Stimulated activated CD4-positive, alpha-beta T cell treated with anti-CD3 and anti-CD28 coated beads, Interleukin-1b, Interleukin-23, amount 100 ng/mL, for 24 hours (primary cell): ENCODE data around the gene R3HCC1L.
A peak's percentile ranks its signal among the peaks of the same experiment; 100 is the strongest.
"Not testable (repeated sequence)": the region's sequence is repeated elsewhere in the genome, so short reads cannot be mapped to it uniquely, and the experiment has no call there.

ENCODE experiments used
- DNase-seq, 4 experiments: peaks; one replicate each; pipeline ENCODE4 v3.0.0-alpha.2; 2020; ENCODE audit warnings: low read depth in 4 of 4, low spot score in 1 of 4

The R3HCC1L gene

DNA sequence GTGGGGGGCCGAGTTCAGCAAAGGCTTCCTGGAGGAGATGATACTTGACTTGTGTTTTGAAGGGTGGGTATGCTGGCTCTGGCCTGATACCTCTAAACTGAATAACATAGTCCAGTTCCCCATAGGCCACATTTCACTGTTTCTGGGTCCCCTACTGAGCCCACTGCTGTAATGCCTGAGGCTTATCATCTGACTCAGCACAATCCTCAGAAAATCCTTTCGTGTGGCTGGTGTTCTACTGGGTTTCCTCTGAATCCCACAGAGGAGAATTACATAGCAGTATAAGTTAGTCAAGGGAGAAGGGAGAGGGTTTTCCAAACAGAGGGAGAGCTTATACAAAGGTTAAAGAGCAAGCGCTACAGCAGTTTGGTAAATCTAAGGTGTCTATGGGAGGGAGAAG, 2.8 kb upstream of the R3HCC1L start:
- DNase-seq: no peak

DNA sequence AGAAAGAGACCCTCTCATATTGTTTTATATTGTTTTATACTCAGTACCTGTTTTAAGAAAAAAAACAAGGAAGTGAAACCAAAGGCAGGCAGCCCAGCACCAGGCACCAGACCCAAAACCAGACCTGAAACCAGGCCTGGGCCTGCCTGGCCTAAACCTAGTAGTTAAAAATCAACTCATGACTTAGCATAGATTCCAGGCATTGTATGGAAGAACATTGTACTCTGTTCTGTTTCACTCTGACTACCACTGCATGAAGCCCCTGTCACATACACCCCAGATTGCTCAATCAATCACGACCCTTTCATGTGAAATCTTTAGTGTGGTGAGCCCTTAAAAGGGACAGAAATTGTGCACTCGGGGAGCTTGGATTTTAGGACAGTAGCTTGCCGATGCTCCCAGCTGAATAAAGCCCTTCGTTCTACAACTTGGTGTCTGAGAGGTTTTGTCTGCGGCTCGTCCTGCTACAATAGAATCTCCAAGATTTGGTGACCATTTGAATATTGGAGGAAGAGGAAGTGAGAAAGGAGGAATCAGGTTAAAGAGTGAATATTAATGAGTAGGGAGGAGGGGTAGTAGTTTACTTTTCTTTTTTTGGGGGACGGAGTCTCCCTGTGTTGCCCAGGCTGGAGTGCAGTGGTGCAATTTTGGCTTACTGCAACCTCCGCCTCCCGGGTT, 1.2 kb upstream of the R3HCC1L start:
- not testable (repeated sequence) for DNase-seq

DNA sequence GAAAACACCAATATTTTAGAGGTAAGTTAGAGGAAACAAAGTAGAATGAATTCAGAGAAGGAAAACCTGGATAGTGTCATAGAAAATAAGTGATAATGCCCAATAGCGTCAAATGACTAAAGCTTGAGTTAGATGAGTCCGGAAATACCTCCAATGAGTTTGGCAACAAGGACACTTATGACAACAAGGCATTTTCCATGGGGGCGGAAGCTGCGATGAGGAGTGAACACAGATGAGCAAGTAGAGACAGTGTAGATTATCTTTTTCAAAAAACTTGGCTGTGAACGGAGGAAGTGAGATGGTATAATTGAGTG, 383 bp upstream of the R3HCC1L start:
- peak in 1 of 4 experiments; percentile 4 for DNase-seq

DNA sequence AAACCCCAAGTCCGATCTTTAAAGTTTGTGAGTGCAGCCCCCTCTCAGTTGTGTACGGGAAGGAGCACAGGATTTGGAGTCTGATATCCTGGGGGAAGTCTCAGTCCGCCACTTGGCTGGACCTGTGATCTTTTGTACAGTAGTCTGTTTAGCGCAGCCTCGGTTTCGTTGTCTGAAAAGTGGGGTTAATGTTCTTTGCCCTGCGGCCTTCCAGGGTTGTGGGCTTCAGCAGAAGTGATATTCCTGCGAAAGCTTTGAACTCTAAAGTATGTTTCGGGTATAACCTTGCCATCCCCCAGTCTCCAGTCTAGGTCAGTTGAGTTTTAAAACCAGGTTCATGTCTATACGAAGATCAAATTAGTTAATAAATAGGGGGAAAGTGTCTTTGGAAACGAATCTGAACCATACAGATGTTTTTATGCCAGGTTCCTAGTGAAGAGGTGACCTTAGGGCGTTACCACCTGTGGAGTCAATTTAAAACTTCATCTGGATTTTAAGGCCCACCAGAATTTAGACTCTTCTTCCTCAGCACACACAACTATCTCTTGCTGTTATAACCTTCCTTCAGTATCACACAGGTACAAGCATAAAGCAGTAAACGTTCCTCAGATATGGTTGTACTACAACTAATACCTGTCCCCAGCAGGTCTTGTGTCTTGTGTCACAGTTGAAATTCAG, 904 bp downstream of the R3HCC1L start:
- DNase-seq: no peak

DNA sequence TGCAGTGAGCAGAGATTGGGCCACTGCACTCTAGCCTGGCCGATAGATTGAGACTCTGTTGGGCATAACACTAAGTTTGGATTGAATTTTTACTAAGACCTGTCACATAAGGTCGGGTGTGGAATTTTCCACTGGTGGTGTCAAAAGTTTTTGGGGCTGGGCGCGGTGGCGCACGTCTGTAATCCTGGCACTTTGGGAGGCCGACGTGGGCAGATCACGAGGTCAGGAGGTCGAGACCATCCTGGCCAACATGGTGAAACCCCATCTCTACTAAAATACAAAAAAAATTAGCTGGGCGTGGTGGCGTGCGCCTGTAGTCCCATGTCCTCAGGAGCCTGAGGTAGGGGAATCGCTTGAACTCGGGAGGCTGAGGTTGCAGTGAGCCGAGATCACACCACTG, 2.3 kb downstream of the R3HCC1L start:
- DNase-seq: not testable (repeated sequence)

DNA sequence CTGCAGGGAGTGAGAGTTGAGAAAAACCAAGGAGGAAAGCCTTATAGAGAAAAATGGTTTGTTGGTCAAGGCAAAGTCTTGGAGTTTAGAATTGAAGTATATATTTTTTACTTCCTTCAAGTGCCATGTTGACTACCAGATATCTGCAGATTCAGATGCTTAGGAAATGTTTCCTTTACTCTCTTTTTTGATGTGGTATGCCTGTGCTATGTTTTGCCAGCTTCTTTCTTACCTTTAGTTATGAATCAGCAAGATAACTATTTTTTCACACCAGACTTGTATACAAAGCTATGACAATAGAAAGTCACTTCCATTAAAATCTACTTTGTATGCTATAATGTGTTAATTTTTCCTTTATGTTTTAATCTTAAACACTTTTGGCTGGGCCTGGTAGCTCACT, 3.6 kb downstream of the R3HCC1L start:
- DNase-seq: no peak

DNA sequence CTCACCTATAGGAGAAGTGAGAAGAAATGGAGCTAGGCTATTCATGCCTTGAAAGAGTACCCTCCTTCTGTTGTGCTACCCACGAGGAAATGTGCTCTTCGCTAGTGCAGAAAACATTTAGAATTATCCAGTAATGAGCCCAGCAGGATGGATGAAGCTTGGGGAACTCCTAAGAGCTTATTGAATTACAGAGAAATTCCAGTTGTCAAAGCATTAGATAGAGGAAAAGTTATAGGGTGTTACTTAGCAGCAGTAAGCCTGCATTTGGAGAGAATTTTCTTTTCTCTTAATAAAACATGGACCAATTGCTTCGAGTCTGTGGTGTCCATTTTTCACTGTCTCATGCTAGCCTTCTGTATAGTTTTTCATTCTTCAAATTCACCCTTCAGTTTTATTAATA, 5.0 kb downstream of the R3HCC1L start:
- no peak for DNase-seq

DNA sequence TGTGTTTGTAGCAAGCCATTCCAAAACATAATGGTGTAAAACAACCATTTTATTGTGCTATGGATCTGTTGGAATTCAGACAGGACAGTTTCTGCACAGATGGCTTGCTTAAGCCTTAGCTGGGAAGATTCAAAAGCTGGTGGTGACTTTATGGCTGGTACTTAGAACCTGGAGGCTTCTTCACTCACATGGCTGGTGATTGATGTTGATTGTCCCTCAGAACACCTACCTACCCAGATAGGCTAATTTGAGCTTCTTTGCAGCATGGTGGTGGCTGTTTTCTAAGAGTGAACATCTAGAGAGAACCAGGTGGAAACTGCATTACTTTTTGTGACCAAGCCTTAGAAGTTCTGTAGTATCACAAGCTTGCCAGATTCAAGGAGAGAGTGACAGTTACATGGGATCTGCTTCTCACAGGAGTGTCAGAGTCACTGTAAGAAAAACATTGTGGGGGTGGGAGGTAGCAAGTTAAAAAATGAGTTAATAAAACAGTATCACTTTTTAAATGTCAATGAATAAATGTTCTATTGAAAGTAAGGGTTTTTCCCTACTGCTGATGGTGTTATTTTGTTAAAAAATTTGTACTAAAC, 7.1 kb downstream of the R3HCC1L start:
- DNase-seq: no peak

DNA sequence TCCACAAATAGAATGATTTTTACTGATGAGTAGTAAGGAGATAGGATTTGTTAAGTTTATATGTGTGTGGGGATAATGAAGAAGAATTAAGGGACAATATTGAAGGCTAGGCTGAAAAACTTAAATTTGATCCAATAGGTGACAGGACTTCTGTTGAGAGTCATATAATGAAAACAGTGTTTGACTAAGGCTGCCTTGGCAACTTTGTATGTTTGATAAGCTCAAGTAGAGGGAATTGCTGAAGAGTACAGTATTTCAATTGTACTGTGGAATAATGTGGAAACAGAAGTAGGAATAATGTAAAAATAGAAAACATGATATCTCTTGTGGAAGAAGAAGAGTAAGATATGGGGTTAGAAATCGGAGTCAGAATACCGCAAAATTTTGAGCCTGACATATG, 10.5 kb downstream of the R3HCC1L start:
- DNase-seq: no peak

DNA sequence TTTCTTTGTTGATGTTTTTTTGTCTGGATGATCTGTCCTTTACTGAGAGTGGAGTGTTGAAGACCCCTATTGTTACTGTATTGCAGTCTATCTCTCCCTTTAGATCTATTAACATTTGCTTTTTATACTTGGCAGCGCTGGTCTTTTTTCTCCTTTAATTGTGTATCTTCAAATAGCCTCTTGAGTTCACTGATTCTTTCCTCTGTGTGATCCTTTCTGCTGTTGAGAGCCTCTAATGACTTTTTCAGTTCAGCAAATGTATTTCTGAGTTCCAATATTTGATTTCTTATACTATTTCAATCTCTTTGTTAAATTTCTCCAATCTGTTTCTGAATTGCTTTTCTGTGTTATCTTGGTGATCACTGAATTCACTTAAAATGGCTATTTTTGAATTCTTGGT, 15.4 kb downstream of the R3HCC1L start:
- no peak for DNase-seq

DNA sequence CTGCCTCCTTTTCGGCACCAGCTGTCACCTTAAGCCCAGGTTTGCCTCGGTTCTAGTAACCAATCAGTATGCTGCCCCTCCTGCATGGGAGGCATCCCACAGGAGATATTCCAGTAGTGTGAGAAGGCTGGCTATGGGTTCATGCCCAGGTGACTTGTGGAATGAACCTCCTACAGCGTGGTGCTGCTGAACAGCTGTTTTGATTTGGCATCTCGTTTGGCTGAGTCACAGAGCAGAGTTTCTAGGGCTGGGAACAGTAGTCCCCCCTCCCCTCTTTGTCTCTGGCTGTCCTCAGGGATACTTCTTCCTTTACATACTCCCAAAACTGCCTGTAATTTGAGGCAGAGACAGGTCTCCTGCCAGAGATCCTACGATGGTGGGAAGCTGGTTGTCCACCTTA, 16.1 kb downstream of the R3HCC1L start:
- no peak for DNase-seq

DNA sequence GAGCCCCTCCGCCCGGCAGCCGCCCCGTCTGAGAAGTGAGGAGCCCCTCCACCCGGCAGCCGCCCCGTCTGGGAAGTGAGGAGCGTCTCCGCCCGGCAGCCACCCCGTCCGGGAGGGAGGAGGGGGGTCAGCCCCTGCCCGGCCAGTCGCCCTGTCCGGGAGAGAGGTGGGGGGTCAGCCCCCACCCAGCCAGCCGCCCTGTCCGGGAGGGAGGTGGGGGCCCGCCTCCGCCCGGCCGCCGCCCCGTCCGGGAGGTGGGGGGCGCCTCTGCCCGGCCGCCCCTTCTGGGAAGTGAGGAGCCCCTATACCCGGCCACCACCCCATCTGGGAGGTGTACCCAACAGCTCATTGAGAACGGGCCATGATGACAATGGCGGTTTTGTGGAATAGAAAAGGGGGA, 18.3 kb downstream of the R3HCC1L start:
- DNase-seq: not testable (repeated sequence)

DNA sequence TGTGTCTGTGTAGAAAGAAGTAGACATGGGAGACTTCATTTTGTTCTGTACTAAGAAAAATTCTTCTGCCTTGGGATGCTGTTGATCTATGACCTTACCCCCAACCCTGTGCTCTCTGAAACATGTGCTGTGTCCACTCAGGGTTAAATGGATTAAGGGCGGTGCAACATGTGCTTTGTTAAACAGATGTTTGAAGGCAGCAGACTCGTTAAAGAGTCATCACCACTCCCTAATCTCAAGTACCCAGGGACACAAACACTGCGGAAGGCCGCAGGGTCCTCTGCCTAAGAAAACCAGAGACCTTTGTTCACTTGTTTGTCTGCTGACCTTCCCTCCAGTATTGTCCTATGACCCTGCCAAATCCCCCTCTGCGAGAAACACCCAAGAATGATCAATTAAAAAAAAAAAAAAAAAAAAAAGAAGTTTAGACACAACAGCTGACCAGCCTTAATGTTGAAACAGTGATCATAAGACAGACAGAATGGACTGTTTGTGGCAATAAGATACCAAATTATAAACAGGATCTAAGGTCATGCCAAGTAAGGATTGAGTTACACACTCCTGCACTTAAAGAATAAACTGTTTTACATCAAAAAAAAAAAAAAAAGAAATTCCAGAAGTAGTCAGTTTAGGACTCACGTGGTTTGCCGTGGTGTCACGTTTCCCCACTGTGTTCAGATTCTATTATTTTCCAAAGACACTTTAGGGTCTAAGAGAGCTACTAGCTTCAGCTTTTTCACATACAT, 18.9 kb downstream of the R3HCC1L start:
- not testable (repeated sequence) for DNase-seq

DNA sequence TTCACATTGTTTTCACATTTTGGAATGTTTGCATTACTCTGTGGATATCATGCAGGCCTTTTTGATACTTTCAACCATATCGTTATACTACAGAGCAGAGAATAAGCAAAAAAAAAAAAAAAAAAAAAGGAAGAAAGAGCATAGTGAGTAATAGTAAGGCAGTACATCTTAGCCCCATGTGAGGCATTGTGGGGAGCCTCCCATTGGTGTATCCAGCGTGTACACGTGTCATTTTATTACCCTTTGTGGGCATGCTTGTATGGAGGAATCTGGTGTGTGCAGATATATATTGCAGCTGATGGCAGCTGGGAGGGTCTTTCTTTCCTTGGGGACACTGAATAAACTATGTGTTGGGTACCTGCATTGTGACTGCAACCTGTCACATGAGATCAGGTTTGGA, 19.6 kb downstream of the R3HCC1L start:
- DNase-seq: no peak

DNA sequence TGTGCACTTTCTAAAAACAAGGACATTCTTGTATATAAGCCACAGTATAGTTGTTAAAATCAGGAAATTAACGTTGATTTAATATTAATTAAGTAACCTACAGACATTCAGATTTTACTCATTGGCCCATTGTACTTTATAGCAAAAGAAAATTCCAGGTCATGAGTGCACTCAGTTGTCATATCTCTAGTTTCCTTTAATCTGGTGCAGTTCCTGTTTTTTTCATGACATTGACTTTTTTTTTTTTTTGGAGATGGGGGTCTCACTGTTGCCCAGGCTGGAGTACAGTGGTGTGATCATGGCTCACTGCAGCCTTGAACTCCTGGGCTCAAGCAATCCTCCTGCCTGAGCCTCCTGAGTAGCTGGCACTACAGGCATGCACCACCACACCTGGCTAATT, 24.1 kb downstream of the R3HCC1L start:
- no peak for DNase-seq

DNA sequence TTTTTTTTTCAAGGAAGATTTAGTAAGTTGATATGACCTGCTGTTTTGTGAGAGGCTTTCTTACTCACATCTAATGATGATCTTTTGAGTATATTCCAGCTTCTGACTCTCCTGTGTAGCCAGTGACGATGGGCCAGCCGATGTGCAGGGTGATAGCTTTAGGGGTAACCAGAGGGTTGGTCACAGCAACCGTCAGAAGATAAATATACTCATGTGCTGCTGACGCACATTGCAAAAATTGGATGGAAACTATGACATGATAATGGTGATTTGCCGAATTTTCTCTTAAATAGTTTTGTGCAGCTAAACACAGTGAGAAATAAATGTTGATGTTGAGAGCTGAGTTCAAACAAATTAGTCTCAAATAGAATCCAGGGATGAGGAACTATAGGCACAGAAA, 29.5 kb downstream of the R3HCC1L start:
- DNase-seq: no peak

DNA sequence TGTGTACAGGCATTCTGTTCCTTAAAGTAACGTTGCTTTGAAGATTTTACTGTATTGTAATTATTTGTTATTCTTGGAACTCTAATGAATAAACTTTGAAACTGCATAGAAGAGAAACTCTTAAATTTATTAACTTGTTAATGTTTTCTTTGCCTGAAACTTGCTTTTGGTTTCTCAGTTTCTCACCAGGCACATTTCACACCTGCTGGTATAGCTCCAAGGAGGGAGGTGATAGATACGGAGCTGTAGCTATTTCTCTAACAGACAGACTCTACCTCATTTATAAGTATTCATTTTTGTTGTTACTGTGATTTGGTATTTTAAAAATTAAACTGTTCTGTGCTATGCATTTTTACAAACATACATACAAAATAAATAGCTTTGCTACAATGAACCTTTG, 32.7 kb downstream of the R3HCC1L start:
- DNase-seq: no peak

DNA sequence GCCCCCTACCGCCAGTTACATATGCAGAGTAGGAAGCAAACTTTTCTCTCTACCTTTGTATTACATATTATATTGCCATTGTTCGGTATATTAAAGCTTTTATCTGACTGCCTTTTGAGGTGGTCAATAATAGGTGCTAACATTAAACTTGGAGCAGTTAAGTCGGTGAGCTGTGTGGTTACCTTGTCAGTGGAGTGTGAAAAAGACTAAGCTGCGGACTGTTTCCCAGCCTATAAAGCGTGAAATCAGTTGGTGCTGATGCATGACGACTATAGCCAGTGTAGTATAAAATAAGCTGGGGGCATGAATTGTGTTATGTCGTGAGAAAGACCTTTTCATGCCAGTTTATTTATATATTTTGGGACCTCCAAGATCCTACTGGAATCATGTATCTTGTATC, 33.7 kb downstream of the R3HCC1L start:
- DNase-seq: no peak

DNA sequence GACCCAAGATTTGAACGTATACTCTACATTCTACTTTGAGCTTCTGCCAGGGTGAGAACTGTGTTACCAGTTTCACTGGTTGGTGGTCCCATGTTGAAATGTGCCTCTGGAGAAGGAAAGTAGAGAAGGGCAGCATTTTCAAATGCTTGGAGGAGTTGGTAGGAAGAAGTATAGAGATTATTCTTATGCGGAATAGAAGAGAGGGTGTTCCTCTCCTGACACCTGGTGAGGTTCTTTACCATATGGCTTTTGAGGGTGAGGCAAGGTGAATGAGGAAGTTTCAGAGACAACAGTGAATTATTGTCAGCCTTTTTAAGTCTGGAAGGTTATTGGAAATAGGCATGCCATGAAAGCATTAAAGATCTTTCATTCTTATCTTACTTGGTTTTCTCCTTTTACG, 34.3 kb downstream of the R3HCC1L start:
- no peak for DNase-seq

DNA sequence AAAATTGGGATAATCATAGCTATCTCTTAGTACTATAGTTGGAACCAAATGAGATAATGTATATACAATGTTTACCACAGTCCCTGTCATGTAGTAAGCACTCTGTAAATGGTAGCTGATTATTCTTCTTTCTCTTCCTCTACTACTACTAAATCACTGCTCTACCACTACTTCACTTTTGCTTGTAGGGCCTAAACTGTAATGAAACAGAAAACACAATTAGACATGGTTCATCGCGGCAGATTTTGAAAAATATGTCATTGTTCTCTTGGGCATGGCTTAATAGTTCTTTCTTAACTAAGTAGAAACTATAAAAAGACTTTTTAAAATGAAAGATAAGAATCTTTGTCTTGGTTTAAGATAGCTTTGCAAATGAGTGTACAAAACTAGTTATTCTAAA, 34.9 kb downstream of the R3HCC1L start:
- DNase-seq: no peak

DNA sequence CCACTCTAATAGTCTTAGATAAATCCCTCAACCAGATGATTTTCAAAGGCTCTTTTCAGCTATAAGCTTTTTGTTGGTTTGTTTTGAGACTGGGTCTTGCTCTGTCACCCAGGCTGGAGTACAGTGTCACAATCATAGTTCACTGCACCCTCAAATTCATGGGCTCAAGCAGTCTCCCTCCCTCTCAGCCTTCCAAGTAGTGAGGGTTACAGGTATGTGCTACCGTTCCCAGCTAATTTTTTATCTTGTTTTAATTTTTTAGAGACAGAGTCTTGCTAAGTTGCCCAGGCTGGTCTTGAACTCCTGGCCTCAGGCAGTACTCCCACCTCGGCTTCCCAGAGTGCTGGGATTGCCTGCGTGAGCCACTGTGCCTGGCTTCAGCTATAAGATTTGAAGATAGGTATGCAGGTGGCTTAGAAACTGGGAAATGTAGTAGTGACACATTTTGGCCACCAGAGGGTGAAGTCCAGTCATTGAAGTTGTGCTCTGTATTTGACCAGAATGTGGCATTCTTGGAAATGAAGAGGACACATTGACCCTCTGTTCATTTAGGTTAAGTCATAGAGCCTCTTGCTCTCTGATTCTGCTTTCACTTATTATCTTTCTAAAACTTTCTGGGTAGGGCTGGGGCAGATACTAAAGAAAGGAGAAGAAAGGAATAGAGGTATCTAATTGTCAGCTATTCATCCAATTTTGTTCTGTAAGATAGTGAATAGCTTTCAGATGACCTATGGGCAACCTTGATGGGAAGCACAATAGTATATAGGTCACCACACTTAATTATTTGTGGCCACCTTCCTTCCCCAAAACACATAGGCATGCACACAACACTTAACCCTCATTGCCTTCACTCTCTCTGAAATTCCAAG, 36.0 kb downstream of the R3HCC1L start:
- DNase-seq: peak in 1 of 4 experiments; percentile 3
